H1 (cell line): ENCODE data around the gene PMS1. TPM values are rescaled to one million over a fixed set of nuclear protein-coding genes. Genes with fewer than 3 reads are reported as not detected.

Source experiments
- CTCF ChIA-PET: fragments of 300-600 bp; sonication (Branson Sonifier 250); formaldehyde crosslinking; loops from one replicate; lab custom pipeline; 2021; ENCODE audit not compliant: partially characterized antibody; lab: Charles Lee
- POLR2A ChIA-PET: fragments of 300-600 bp; sonication (Branson Sonifier 250); formaldehyde crosslinking; loops from one replicate; lab custom pipeline; 2021; ENCODE audit warnings: inconsistent platforms; ENCODE audit not compliant: partially characterized antibody; lab: Charles Lee
- DNase-seq, 2 experiments: peaks; one replicate each; pipeline versions ENCODE4 v3.0.0 to v3.0.0-alpha.2; 2010 to 2022; ENCODE audit warnings: low spot score in 2 of 2, low read depth in 1 of 2, mixed read lengths in 1 of 2
- FAIRE-seq: peaks from 2 replicates; lab custom pipeline; 2011; peaks lifted over from hg19 to GRCh38; lab: Jason Lieb, UNC
- H2AFZ ChIP-seq: 2 replicates; pipeline ENCODE4 v1.8.1; 2012; ENCODE audit warnings: low read length, inconsistent platforms
- H2AK5ac ChIP-seq: 2 replicates; pipeline ENCODE4 v1.6.1; 2013; ENCODE audit warnings: low read depth, low read length
- H2BK120ac ChIP-seq: replicated peaks from 2 replicates; pipeline ENCODE3; 2013; ENCODE audit warnings: low read depth, low read length, inconsistent platforms
- H2BK12ac ChIP-seq: 2 replicates; pipeline ENCODE4 v1.6.1; 2013; ENCODE audit warnings: low read depth, low read length
- H2BK15ac ChIP-seq: 2 replicates; pipeline ENCODE4 v1.6.1; 2013; ENCODE audit warnings: low read length
- H2BK20ac ChIP-seq: 2 replicates; pipeline ENCODE4 v1.6.1; 2013; ENCODE audit warnings: low read length
- H2BK5ac ChIP-seq: 2 replicates; pipeline ENCODE4 v1.6.1; 2013; ENCODE audit warnings: low read depth, low read length
- H3K14ac ChIP-seq: 2 replicates; pipeline ENCODE4 v1.6.1; 2013; ENCODE audit warnings: inconsistent platforms; ENCODE audit not compliant: insufficient read length
- H3K18ac ChIP-seq: 2 replicates; pipeline ENCODE4 v1.6.1; 2013; ENCODE audit warnings: low read length; ENCODE audit errors: extremely low read depth
- H3K23ac ChIP-seq: 2 replicates; pipeline ENCODE4 v1.6.1; 2013; ENCODE audit warnings: inconsistent platforms; ENCODE audit not compliant: insufficient read length
- H3K23me2 ChIP-seq: 2 replicates; pipeline ENCODE4 v1.6.1; 2013; ENCODE audit warnings: low read depth, low read length
- H3K27ac ChIP-seq: 2 replicates; pipeline ENCODE4 v1.6.1; 2011; ENCODE audit warnings: low read depth, low read length, inconsistent platforms
- H3K27me3 ChIP-seq, 4 experiments: replicated peaks in 1 of 4; 1 replicate in 1 of 4; 2 replicates in 3 of 4; pipeline versions ENCODE4 v1.6.1 to v1.8.1; 2011 to 2013; ENCODE audit warnings: low read length in 3 of 4, mild to moderate bottlenecking in 3 of 4, inconsistent platforms in 2 of 4, mixed read lengths in 2 of 4, moderate library complexity in 1 of 4; ENCODE audit not compliant: control insufficient read depth in 3 of 4, insufficient read depth in 3 of 4; ENCODE audit errors: extremely low read depth in 1 of 4
- H3K36me3 ChIP-seq, 4 experiments: 2 replicates each; pipeline versions ENCODE4 v1.6.1 to v1.8.1; 2011 to 2013; ENCODE audit warnings: mild to moderate bottlenecking in 4 of 4, low read length in 3 of 4, moderate library complexity in 2 of 4, control low read depth in 1 of 4, inconsistent platforms in 1 of 4; ENCODE audit not compliant: insufficient read depth in 4 of 4, control insufficient read depth in 2 of 4
- H3K4ac ChIP-seq: replicated peaks from 2 replicates; pipeline ENCODE3; 2013; ENCODE audit warnings: low read length, low read depth, mixed read lengths, inconsistent platforms; ENCODE audit not compliant: insufficient read length
- H3K4me1 ChIP-seq, 4 experiments: replicated peaks in 1 of 4; 1 replicate in 1 of 4; 2 replicates in 3 of 4; pipeline versions ENCODE4 v1.6.1 to v1.8.1; 2011 to 2013; ENCODE audit warnings: low read length in 3 of 4, inconsistent platforms in 2 of 4, mixed read lengths in 1 of 4; ENCODE audit not compliant: insufficient read depth in 4 of 4, control insufficient read depth in 3 of 4
- H3K4me2 ChIP-seq, 2 experiments: 2 replicates each; pipeline versions ENCODE4 v1.6.1 to v1.8.1; 2011 to 2013; ENCODE audit warnings: low read depth in 2 of 2, low read length in 2 of 2, control low read depth in 1 of 2, inconsistent platforms in 1 of 2, mild to moderate bottlenecking in 1 of 2; ENCODE audit not compliant: insufficient read depth in 1 of 2
- H3K4me3 ChIP-seq, 4 experiments: fragments of 200-600, 300-600 bp in 1 of 4; sonication (generic), shearing (Covaris generic), sonication (Bioruptor Twin) in 1 of 4; 2 replicates each; pipeline versions ENCODE4 v1.5.1 to v1.8.1; 2011 to 2016; ENCODE audit warnings: low read length in 4 of 4, low read depth in 3 of 4, control low read depth in 2 of 4, inconsistent platforms in 2 of 4, mild to moderate bottlenecking in 2 of 4, mixed read lengths in 1 of 4, moderate library complexity in 1 of 4; ENCODE audit not compliant: insufficient read depth in 2 of 4; ENCODE audit errors: extremely low read depth in 1 of 4
- H3K56ac ChIP-seq: replicated peaks from 2 replicates; pipeline ENCODE3; 2013; ENCODE audit warnings: low read depth, mild to moderate bottlenecking, mixed read lengths, low read length, inconsistent platforms; ENCODE audit not compliant: insufficient read length
- H3K79me1 ChIP-seq: 2 replicates; pipeline ENCODE4 v1.6.1; 2013; ENCODE audit warnings: low read depth, low read length, control low read depth
- H3K79me2 ChIP-seq, 2 experiments: 2 replicates each; pipeline versions ENCODE4 v1.6.1 to v1.8.1; 2012 to 2013; ENCODE audit warnings: low read length in 2 of 2, mild to moderate bottlenecking in 2 of 2, inconsistent platforms in 1 of 2; ENCODE audit not compliant: insufficient read depth in 2 of 2, control insufficient read depth in 1 of 2
- H3K9ac ChIP-seq, 4 experiments: replicated peaks in 1 of 4; 1 replicate in 1 of 4; 2 replicates in 3 of 4; pipeline versions ENCODE4 v1.6.1 to v1.8.1; 2011 to 2013; ENCODE audit warnings: low read depth in 3 of 4, low read length in 3 of 4, control low read depth in 2 of 4, mild to moderate bottlenecking in 2 of 4, moderate library complexity in 2 of 4, inconsistent platforms in 1 of 4; ENCODE audit errors: extremely low read depth in 1 of 4
- H3K9me3 ChIP-seq, 2 experiments: 2 replicates each; pipeline versions ENCODE4 v1.6.1 to v1.8.1; 2012 to 2013; ENCODE audit warnings: mild to moderate bottlenecking in 2 of 2, moderate library complexity in 2 of 2, control low read depth in 1 of 2, inconsistent platforms in 1 of 2, low read depth in 1 of 2, low read length in 1 of 2, mixed read lengths in 1 of 2; ENCODE audit not compliant: insufficient read depth in 2 of 2
- H4K20me1 ChIP-seq, 2 experiments: replicated peaks in 1 of 2; 2 replicates each; pipeline versions ENCODE3 to v1.8.1; 2011 to 2013; ENCODE audit warnings: inconsistent platforms in 2 of 2, low read length in 2 of 2, mild to moderate bottlenecking in 1 of 2; ENCODE audit not compliant: insufficient read depth in 2 of 2, control insufficient read depth in 1 of 2
- H4K5ac ChIP-seq: 2 replicates; pipeline ENCODE4 v1.6.1; 2013; ENCODE audit warnings: low read length, low read depth, mixed read lengths, inconsistent platforms; ENCODE audit not compliant: insufficient read length
- H4K8ac ChIP-seq: 2 replicates; pipeline ENCODE4 v1.8.0; 2013; ENCODE audit warnings: mild to moderate bottlenecking, moderate library complexity, low read length, inconsistent platforms; ENCODE audit not compliant: insufficient read depth; ENCODE audit errors: extremely low read depth
- H4K91ac ChIP-seq: replicated peaks from 2 replicates; pipeline ENCODE3; 2013; ENCODE audit warnings: low read length, mixed read lengths, inconsistent platforms; ENCODE audit not compliant: insufficient read length
- ATF2 ChIP-seq: IDR thresholded peaks from 2 replicates; pipeline ENCODE4 v1.6.1; 2012; ENCODE audit warnings: low read length, inconsistent platforms
- JUN ChIP-seq: IDR thresholded peaks from 2 replicates; pipeline ENCODE4 v1.6.1; 2011; ENCODE audit warnings: low read depth, mild to moderate bottlenecking, improper control_type of control experiment, low read length
- WGBS, 2 experiments: shearing (Covaris generic) in 1 of 2; methylation state at CpG; one replicate each; pipeline versions ENCODE4 v1.1.6 to v1.1.7; 2013 to 2015; ENCODE audit warnings: low lambda C conversion rate in 2 of 2, mixed read lengths in 2 of 2, inconsistent platforms in 1 of 2, low coverage in 1 of 2, missing lambda C conversion rate in 1 of 2; ENCODE audit not compliant: insufficient replicate concordance in 2 of 2, insufficient coverage in 1 of 2, insufficient read length in 1 of 2; ENCODE audit errors: extremely low coverage in 1 of 2, missing lambda C conversion rate in 1 of 2; 5-methylcytosine and 5-hydroxymethylcytosine counted together
- polyA plus RNA-seq, 7 experiments: library from polyadenylated mRNA; depleted of rRNA in 3 of 7; stranded (reverse) in 5 of 7; unstranded in 2 of 7; fragments of >200 nt in 5 of 7; fragments of 200-250 nt in 2 of 7; gene quantifications; 1 replicate in 5 of 7; 2 replicates in 1 of 7; 4 replicates in 1 of 7; pipeline versions ENCODE4 v1.2.1 to v1.2.3, GENCODE V29; 2011 to 2013; ENCODE audit warnings: missing spikeins in 2 of 7, mixed read lengths in 2 of 7
- total RNA-seq: library from RNA; stranded (reverse); fragmentation: NEBNext Ultra II Directional; extraction: Animal tissue kit (Norgen Biotek cat#: 25700); gene quantifications from 2 replicates; pipeline ENCODE4 v1.2.1, GENCODE V29; 2021

Gene PMS1
- total and polyA plus RNA-seq, 2 of the 8 experiments (the other 6 are each of a cell fraction or from before 2014, with no cell fraction given) = 13.1 to 59.7 TPM

- Histone ChIP-seq H2BK5ac (no peak overlapping the region), H3K4ac (no peak overlapping the region), H3K9me3 (no peaks in the 10 kb centered on the region), H3K36me3 (peaks cover 3 to 32% (median 12%) of the 10 kb centered on the region in 4 experiments; a peak in 6 of 8 replicates), H2BK15ac (no peak overlapping the region), H4K5ac (no peak overlapping the region), H4K20me1 (no peaks in the 10 kb centered on the region), H3K4me3 (no peak overlapping the region), H3K79me2 (no peaks in the 10 kb centered on the region; a peak in 1 of 4 replicates), H4K91ac (no peak overlapping the region), H3K27me3 (no peaks in the 10 kb centered on the region), H3K4me1 (no peaks in the 10 kb centered on the region), H2BK120ac (no peak overlapping the region), H3K18ac (no peak overlapping the region), H2BK20ac (no peak overlapping the region), H3K14ac (no peak overlapping the region), H2AK5ac (no peak overlapping the region), H2BK12ac (no peak overlapping the region), H3K79me1 (no peaks in the 10 kb centered on the region; the same call in 1 of the 2 replicates), H4K8ac (no peak overlapping the region), H3K56ac (no peak overlapping the region)
- POLR2A ChIA-PET = no interaction called here
- FAIRE-seq (no peak), DNase-seq (no peak)
- 89% methylated on average over 3 of the region's 3 CpGs; no CpG with 5 or more reads in 1 of the 2 experiments for WGBS, 2 experiments
- TF ChIP-seq JUN (no peak), ATF2 (no peak)
- TF ChIP-seq, all 59 proteins: peak for 0
- H3K23me2 ChIP-seq = no peaks in the 10 kb centered on the region
- no peak overlapping the region for H3K4me2 ChIP-seq
- no peak overlapping the region for H2AFZ ChIP-seq
- CTCF ChIA-PET = no interaction called here
- no peak overlapping the region for H3K9ac ChIP-seq
- H3K27ac ChIP-seq = no peak overlapping the region
- no peak overlapping the region for H3K23ac ChIP-seq
These were observed 34.2 kb downstream of the PMS1 start for GRCh38 chr2:189818249-189819038.
